ELF-1 (cell line): ENCODE data around the gene SLAMF1.
A peak's percentile ranks its signal among the peaks of the same experiment; 100 is the strongest.
"Not testable (repeated sequence)": the region's sequence is repeated elsewhere in the genome, so short reads cannot be mapped to it uniquely, and the experiment has no call there.

Source experiments
- DNase-seq: peaks from one replicate; pipeline ENCODE4 v3.0.0-alpha.2; 2016; ENCODE audit warnings: low read depth, low spot score

The SLAMF1 gene

GRCh38 chr1:160605792-160606479, 40.9 kb downstream of the SLAMF1 start:
- peak; percentile 18 for DNase-seq

- no peak for DNase-seq
These were observed 41.6 kb downstream of the SLAMF1 start for GRCh38 chr1:160605205-160605604.

- DNase-seq: no peak
These were observed 49.1 kb downstream of the SLAMF1 start for GRCh38 chr1:160597705-160598104.

GRCh38 chr1:160597051-160597450, 49.8 kb downstream of the SLAMF1 start:
- no peak for DNase-seq

GRCh38 chr1:160590488-160590887, 56.4 kb downstream of the SLAMF1 start:
- no peak for DNase-seq

GRCh38 chr1:160588468-160588867, 58.4 kb downstream of the SLAMF1 start:
- no peak for DNase-seq

- DNase-seq: no peak
These were observed 62.1 kb downstream of the SLAMF1 start for GRCh38 chr1:160584784-160585183.

- DNase-seq: not testable (repeated sequence)
These were observed 63.9 kb downstream of the SLAMF1 start for GRCh38 chr1:160582976-160583375.

- no peak for DNase-seq
These were observed 64.9 kb downstream of the SLAMF1 start for GRCh38 chr1:160581961-160582360.

GRCh38 chr1:160580221-160580812, 66.5 kb downstream of the SLAMF1 start:
- DNase-seq: no peak

GRCh38 chr1:160579216-160579701, 67.6 kb downstream of the SLAMF1 start, which contains the start of gene CD84:
TSS of gene CD84 (minus strand) at chr1:160579496. CDS start at chr1:160579437, 59 bp downstream.
- DNase-seq: no peak

GRCh38 chr1:160578525-160579191, 68.2 kb downstream of the SLAMF1 start:
- DNase-seq: no peak

GRCh38 chr1:160578175-160578524, 68.7 kb downstream of the SLAMF1 start:
- no peak for DNase-seq

- no peak for DNase-seq
These were observed 69.2 kb downstream of the SLAMF1 start for GRCh38 chr1:160577671-160578070.

GRCh38 chr1:160576884-160577283, 70.0 kb downstream of the SLAMF1 start:
- no peak for DNase-seq

GRCh38 chr1:160576390-160576789, 70.5 kb downstream of the SLAMF1 start:
- DNase-seq: no peak

- no peak for DNase-seq
These were observed 71.7 kb downstream of the SLAMF1 start for GRCh38 chr1:160575112-160575664.

GRCh38 chr1:160570840-160571239, 76.0 kb downstream of the SLAMF1 start:
- DNase-seq: no peak

- DNase-seq: no peak
These were observed 77.0 kb downstream of the SLAMF1 start for GRCh38 chr1:160569806-160570205.

- no peak for DNase-seq
These were observed 78.8 kb downstream of the SLAMF1 start for GRCh38 chr1:160567858-160568682.

- DNase-seq: no peak
These were observed 79.5 kb downstream of the SLAMF1 start for GRCh38 chr1:160567341-160567740.

GRCh38 chr1:160565564-160565963, 81.3 kb downstream of the SLAMF1 start:
- no peak for DNase-seq
